Transverse colon (tissue), 4 donors: ENCODE results near the gene MBD3L4. TPM values are rescaled to one million over a fixed set of nuclear protein-coding genes. Genes with fewer than 3 reads are reported as not detected.

Source experiments
- DNase-seq: peaks from one replicate; pipeline ENCODE4 v3.0.0-alpha.2; 2019
- H3K27ac ChIP-seq, 4 donors: fragments of 200-600 bp; sonication (generic); 2 replicates each; pipeline ENCODE4 v1.5.1; 2016 to 2018; ENCODE audit warnings: inconsistent platforms in 4 of 4
- H3K27me3 ChIP-seq: fragments of 200-600 bp; sonication (generic); 2 replicates; pipeline ENCODE4 v1.5.1; 2017; ENCODE audit warnings: inconsistent platforms
- H3K36me3 ChIP-seq, 4 donors: fragments of 200-600 bp; sonication (generic); 2 replicates each; pipeline ENCODE4 v1.5.1; 2017 to 2019; ENCODE audit warnings: inconsistent platforms in 4 of 4
- H3K4me1 ChIP-seq, 4 donors: fragments of 200-600 bp; sonication (generic); 2 replicates each; pipeline ENCODE4 v1.5.1; 2017 to 2020; ENCODE audit warnings: inconsistent platforms in 4 of 4
- H3K4me3 ChIP-seq, 4 donors: fragments of 200-600 bp; sonication (generic); 1 replicate in 1 of 4; 2 replicates in 3 of 4; pipeline versions ENCODE4 v1.5.1 to v1.6.1; 2017 to 2019; ENCODE audit warnings: inconsistent platforms in 4 of 4
- H3K9me3 ChIP-seq, 2 donors: fragments of 200-600 bp; sonication (generic); 2 replicates each; pipeline ENCODE4 v1.5.1; 2017 to 2019; ENCODE audit warnings: inconsistent platforms in 2 of 2
- EP300 ChIP-seq: sonication (generic); formaldehyde crosslinking; IDR thresholded peaks from one replicate; pipeline ENCODE4 v1.6.1; 2017; ENCODE audit warnings: antibody characterized with exemption, low read depth
- POLR2A ChIP-seq: fragments of 450-650 bp; IDR thresholded peaks from one replicate; pipeline ENCODE4 v1.6.1; 2016; ENCODE audit warnings: antibody characterized with exemption, mild to moderate bottlenecking, moderate library complexity
- POLR2AphosphoS5 ChIP-seq, 3 donors: sonication (generic); formaldehyde crosslinking; IDR thresholded peaks; one replicate each; pipeline ENCODE4 v1.6.1; 2016; ENCODE audit warnings: antibody characterized with exemption in 3 of 3
- WGBS, 2 donors: methylation state at CpG; one replicate each; pipeline ENCODE4 v1.1.5; 2018; ENCODE audit warnings: low coverage in 1 of 2; 5-methylcytosine and 5-hydroxymethylcytosine counted together
- in situ Hi-C, 4 donors: fragments of 200-750 bp; cut with MboI; loops; one replicate each; pipeline versions ENCODE4 v1.15.0 to v1.15.1; 2017; ENCODE audit warnings: low sequenced_read_pairs in 3 of 4, low pct_ligation_motif_present in 1 of 4, low pct_unique_long_range_greater_than_20kb in 1 of 4
- intact Hi-C: fragments of 100-400 bp; cut with DNase I; formaldehyde crosslinking; loops from one replicate; pipeline ENCODE4 v1.15.1; 2023; ENCODE audit warnings: low total_unique reads
- total RNA-seq, 4 donors: library from RNA; depleted of rRNA; stranded (reverse); fragments of >200 nt; gene quantifications; one replicate each; pipeline ENCODE4 v1.1.0, GENCODE V29; 2016
- TF ChIP-seq, protein P1 (sequence below), 5 experiments: fragments of 200-600 bp in 3 of 5; fragments of 450-650 bp in 2 of 5; sonication (generic) in 3 of 5; IDR thresholded peaks; 1 replicate in 2 of 5; 2 replicates in 3 of 5; pipeline ENCODE4 v1.5.1; 2016 to 2017; ENCODE audit warnings: antibody characterized with exemption in 5 of 5, inconsistent platforms in 3 of 5, mild to moderate bottlenecking in 2 of 5, moderate library complexity in 1 of 5

The MBD3L4 gene
- total RNA-seq, 4 donors from 2014 or later = not detected

DNA sequence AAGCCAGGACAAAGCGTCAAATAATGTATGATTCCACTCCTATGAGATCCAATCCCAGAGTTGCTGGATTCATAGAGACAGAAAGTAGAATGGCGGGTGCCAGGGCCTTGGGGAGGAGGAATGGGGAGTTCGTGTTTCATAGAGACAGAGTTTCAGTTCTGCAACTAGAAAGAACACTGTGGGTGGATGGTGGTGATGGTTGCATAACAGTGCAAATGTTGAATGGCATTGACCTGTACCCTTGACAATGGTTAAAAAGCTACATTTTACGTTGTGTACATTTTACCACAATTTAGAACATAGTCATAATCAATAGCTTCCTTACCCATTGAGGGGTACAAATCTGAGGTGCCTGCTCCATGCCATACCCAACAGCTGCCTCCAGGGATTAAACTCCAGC lies 52.1 kb downstream of the MBD3L4 start:
- intact Hi-C loops = no loop called here
- in situ Hi-C loops = no loop called here
- no peak overlapping the region for H3K27ac ChIP-seq
- H3K4me1 ChIP-seq = no peaks in the 10 kb centered on the region
- 53 to 67% methylated on average over 1 to 4 of the region's 4 CpGs for WGBS, 2 donors
- no peaks in the 10 kb centered on the region for H3K36me3 ChIP-seq
- no peak overlapping the region for H3K4me3 ChIP-seq
- H3K27me3 ChIP-seq = no peaks in the 10 kb centered on the region
- DNase-seq = no peak
- TF ChIP-seq EP300 = no peak
- TF ChIP-seq, protein P1, sequence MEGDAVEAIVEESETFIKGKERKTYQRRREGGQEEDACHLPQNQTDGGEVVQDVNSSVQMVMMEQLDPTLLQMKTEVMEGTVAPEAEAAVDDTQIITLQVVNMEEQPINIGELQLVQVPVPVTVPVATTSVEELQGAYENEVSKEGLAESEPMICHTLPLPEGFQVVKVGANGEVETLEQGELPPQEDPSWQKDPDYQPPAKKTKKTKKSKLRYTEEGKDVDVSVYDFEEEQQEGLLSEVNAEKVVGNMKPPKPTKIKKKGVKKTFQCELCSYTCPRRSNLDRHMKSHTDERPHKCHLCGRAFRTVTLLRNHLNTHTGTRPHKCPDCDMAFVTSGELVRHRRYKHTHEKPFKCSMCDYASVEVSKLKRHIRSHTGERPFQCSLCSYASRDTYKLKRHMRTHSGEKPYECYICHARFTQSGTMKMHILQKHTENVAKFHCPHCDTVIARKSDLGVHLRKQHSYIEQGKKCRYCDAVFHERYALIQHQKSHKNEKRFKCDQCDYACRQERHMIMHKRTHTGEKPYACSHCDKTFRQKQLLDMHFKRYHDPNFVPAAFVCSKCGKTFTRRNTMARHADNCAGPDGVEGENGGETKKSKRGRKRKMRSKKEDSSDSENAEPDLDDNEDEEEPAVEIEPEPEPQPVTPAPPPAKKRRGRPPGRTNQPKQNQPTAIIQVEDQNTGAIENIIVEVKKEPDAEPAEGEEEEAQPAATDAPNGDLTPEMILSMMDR (IDR thresholded peaks at IDR 0.05) = no peak
- no peak for TF ChIP-seq POLR2A
- TF ChIP-seq POLR2AphosphoS5 (IDR thresholded peaks at IDR 0.05) = no peak
- peaks cover 0 to 3% of the 10 kb centered on the region in 2 donors for H3K9me3 ChIP-seq

Other genes with a start within 250 kb of the MBD3L4 start
- under 1 TPM in 2 of 4 donors, not detected in 2; 0.16 to 0.27 TPM for gene ADGRE1, start 152.6 kb downstream of the MBD3L4 start, total RNA-seq
- gene MBD3L2B, start 18.7 kb downstream of the MBD3L4 start, total RNA-seq = not detected
- gene MBD3L5, start 9.6 kb downstream of the MBD3L4 start, total RNA-seq = not detected
- gene MBD3L2, start 9.1 kb upstream of the MBD3L4 start, total RNA-seq = not detected
- gene MBD3L3, start 18.5 kb upstream of the MBD3L4 start, total RNA-seq = not detected
- 10 to 100 TPM in 1 of 4 donors, 1 to 10 TPM in 3; 2.0 to 12.5 (median 6.4) TPM for gene ZNF557, start 29.5 kb upstream of the MBD3L4 start, total RNA-seq